ENCODE measurements around the gene INPP4A.

GRCh38 chr2:98539056-98539735 lies 94.5 kb downstream of the INPP4A start:
- TF ChIP-seq EZH2phosphoT487 (IDR thresholded peaks at IDR 0.05; ENCODE audit: borderline replicate concordance, low read length) (no peak), EZH2 (IDR thresholded peaks at IDR 0.05; ENCODE audit: low read length, unreplicated experiment) (no peak)
- TF ChIP-seq, protein P1, sequence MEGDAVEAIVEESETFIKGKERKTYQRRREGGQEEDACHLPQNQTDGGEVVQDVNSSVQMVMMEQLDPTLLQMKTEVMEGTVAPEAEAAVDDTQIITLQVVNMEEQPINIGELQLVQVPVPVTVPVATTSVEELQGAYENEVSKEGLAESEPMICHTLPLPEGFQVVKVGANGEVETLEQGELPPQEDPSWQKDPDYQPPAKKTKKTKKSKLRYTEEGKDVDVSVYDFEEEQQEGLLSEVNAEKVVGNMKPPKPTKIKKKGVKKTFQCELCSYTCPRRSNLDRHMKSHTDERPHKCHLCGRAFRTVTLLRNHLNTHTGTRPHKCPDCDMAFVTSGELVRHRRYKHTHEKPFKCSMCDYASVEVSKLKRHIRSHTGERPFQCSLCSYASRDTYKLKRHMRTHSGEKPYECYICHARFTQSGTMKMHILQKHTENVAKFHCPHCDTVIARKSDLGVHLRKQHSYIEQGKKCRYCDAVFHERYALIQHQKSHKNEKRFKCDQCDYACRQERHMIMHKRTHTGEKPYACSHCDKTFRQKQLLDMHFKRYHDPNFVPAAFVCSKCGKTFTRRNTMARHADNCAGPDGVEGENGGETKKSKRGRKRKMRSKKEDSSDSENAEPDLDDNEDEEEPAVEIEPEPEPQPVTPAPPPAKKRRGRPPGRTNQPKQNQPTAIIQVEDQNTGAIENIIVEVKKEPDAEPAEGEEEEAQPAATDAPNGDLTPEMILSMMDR (conservative IDR thresholded peaks at IDR 0.05; ENCODE audit: low read depth, low read length) = no peak

All from PC-3 (cell line).